Tibial artery (tissue), 4 donors: ENCODE measurements around the gene SORCS3.

Source experiments
- DNase-seq, 2 donors: peaks; one replicate each; pipeline ENCODE4 v3.0.0-alpha.2; 2019
- H3K27ac ChIP-seq, 2 donors: fragments of 200-600 bp; sonication (generic) in 1 of 2; 1 replicate in 1 of 2; 2 replicates in 1 of 2; pipeline ENCODE4 v1.5.1; 2018 to 2019; ENCODE audit warnings: mild to moderate bottlenecking in 1 of 2
- H3K27me3 ChIP-seq, 2 donors: fragments of 200-600 bp; sonication (generic) in 1 of 2; one replicate each; pipeline versions ENCODE4 v1.5.1 to v1.6.0; 2016 to 2019
- H3K36me3 ChIP-seq, 3 donors: fragments of 200-600 bp; sonication (generic) in 2 of 3; one replicate each; pipeline ENCODE4 v1.5.1; 2016 to 2019; ENCODE audit warnings: mild to moderate bottlenecking in 2 of 3
- H3K4me1 ChIP-seq, 4 donors: fragments of 200-600 bp; sonication (generic) in 2 of 4; 1 replicate in 3 of 4; 2 replicates in 1 of 4; pipeline ENCODE4 v1.5.1; 2016 to 2019
- H3K4me3 ChIP-seq, 2 donors: fragments of 200-600 bp; sonication (generic) in 1 of 2; 1 replicate in 1 of 2; 2 replicates in 1 of 2; pipeline ENCODE4 v1.5.1; 2018 to 2019; ENCODE audit warnings: mild to moderate bottlenecking in 2 of 2
- H3K9me3 ChIP-seq, 3 donors: fragments of 200-600 bp; sonication (generic) in 1 of 3; one replicate each; pipeline ENCODE4 v1.5.1; 2016 to 2019
- CTCF ChIP-seq, 2 experiments: fragments of 200-600 bp in 1 of 2; fragments of 450-650 bp in 1 of 2; IDR thresholded peaks; one replicate each; pipeline ENCODE4 v1.5.1; 2017 to 2019; ENCODE audit warnings: antibody characterized with exemption in 2 of 2, mild to moderate bottlenecking in 1 of 2, moderate library complexity in 1 of 2
- intact Hi-C: fragments of 100-400 bp; cut with DNase I; formaldehyde crosslinking; loops from one replicate; pipeline ENCODE4 v1.15.0; 2023; ENCODE audit warnings: low total_unique reads

The SORCS3 gene

GRCh38 chr10:104779701-104780100, 138.6 kb downstream of the SORCS3 start:
- TF ChIP-seq CTCF (IDR thresholded peaks at IDR 0.05) = no peak
- intact Hi-C loops = no loop called here
- no peak for DNase-seq
- Histone ChIP-seq H3K9me3 (no peaks in the 10 kb centered on the region), H3K27me3 (peaks cover 0 to 2% of the 10 kb centered on the region in 2 donors), H3K4me3 (no peak overlapping the region), H3K27ac (no peak overlapping the region), H3K36me3 (no peaks in the 10 kb centered on the region), H3K4me1 (no peaks in the 10 kb centered on the region)

- H3K36me3 ChIP-seq = no peaks in the 10 kb centered on the region
- H3K4me1 ChIP-seq = no peaks in the 10 kb centered on the region
- DNase-seq = no peak
- H3K4me3 ChIP-seq = no peak overlapping the region
- no peak for TF ChIP-seq CTCF (IDR thresholded peaks at IDR 0.05)
- H3K27me3 ChIP-seq = peaks cover 0 to 2% of the 10 kb centered on the region in 2 donors
- intact Hi-C loops = no loop called here
- no peaks in the 10 kb centered on the region for H3K9me3 ChIP-seq
- no peak overlapping the region for H3K27ac ChIP-seq
Measured at GRCh38 chr10:104780165-104780564, 139.1 kb downstream of the SORCS3 start.

GRCh38 chr10:104780946-104781595, 140.0 kb downstream of the SORCS3 start:
- H3K4me3 ChIP-seq = no peak overlapping the region
- no peak overlapping the region for H3K27ac ChIP-seq
- no peak for DNase-seq
- H3K27me3 ChIP-seq = no peaks in the 10 kb centered on the region
- no peaks in the 10 kb centered on the region for H3K4me1 ChIP-seq
- H3K36me3 ChIP-seq = no peaks in the 10 kb centered on the region
- H3K9me3 ChIP-seq = no peaks in the 10 kb centered on the region
- intact Hi-C loops = no loop called here
- TF ChIP-seq CTCF (IDR thresholded peaks at IDR 0.05) = no peak

- DNase-seq = no peak
- Histone ChIP-seq H3K4me1 (no peaks in the 10 kb centered on the region), H3K27ac (no peak overlapping the region), H3K27me3 (no peaks in the 10 kb centered on the region), H3K36me3 (no peaks in the 10 kb centered on the region), H3K4me3 (no peak overlapping the region), H3K9me3 (no peaks in the 10 kb centered on the region)
- no peak for TF ChIP-seq CTCF (IDR thresholded peaks at IDR 0.05)
- intact Hi-C loops = no loop called here
Measured at GRCh38 chr10:104784452-104784851, 143.4 kb downstream of the SORCS3 start.

- intact Hi-C loops = no loop called here
- H3K4me1 ChIP-seq = no peaks in the 10 kb centered on the region
Measured at GRCh38 chr10:104791471-104791870, 150.4 kb downstream of the SORCS3 start.

More at GRCh38 chr10:104791471-104791870, 150.4 kb downstream of the SORCS3 start:
- Histone ChIP-seq H3K36me3 (no peaks in the 10 kb centered on the region), H3K9me3 (no peaks in the 10 kb centered on the region), H3K27ac (no peak overlapping the region), H3K4me3 (no peak overlapping the region), H3K27me3 (no peaks in the 10 kb centered on the region)
- TF ChIP-seq CTCF (IDR thresholded peaks at IDR 0.05) = no peak
- no peak for DNase-seq
